Posterior cingulate gyrus (tissue), 11 donors: Measurements from ENCODE around the gene SS18L1.
"Not testable (repeated sequence)": the region's sequence is repeated elsewhere in the genome, so short reads cannot be mapped to it uniquely, and the experiment has no call there.

Source experiments
- DNase-seq, 10 donors: peaks; one replicate each; pipeline versions ENCODE4 v3.0.0 to v3.0.0-alpha.2; 2020 to 2021; ENCODE audit warnings: mixed read lengths in 3 of 10
- intact Hi-C: fragments of 100-400 bp; cut with DNase I; formaldehyde crosslinking; loops from one replicate; pipeline ENCODE4 v1.15.1; 2023

The SS18L1 gene

DNA sequence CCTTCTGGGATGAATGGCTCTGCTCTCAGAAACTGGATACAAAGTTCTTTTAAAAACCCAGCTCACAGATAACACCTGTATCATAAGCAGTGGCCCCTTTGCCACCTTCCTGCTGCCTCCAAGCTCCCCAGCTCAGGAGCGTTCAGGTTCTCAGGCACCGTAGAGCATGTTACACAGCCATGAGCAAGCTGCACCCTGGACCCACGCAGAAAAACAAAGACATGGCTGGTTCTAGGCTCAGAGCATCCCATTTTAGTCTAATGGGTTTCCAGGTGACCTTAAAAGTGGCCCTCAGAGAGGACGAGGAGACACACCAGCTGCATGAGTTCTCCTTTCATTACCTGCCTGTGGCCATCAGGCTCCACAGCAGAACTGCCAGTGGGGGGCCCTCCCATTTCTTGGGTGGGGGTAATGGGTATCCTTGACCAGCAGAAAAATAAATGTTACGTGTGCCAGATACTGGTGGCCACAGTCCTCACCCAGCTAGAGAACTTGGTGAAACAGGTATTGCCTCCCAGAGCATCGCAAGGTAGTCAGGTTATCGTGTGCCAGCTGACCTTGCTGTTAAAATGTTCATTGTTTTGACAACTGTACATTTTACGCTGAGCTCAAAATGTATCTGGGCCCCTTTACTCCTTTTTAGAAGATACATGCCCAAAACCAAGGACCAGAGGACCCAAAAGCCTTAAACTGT is 7.8 kb upstream of the SS18L1 start:
- no peak for DNase-seq
- intact Hi-C loops: no loop called here

DNA sequence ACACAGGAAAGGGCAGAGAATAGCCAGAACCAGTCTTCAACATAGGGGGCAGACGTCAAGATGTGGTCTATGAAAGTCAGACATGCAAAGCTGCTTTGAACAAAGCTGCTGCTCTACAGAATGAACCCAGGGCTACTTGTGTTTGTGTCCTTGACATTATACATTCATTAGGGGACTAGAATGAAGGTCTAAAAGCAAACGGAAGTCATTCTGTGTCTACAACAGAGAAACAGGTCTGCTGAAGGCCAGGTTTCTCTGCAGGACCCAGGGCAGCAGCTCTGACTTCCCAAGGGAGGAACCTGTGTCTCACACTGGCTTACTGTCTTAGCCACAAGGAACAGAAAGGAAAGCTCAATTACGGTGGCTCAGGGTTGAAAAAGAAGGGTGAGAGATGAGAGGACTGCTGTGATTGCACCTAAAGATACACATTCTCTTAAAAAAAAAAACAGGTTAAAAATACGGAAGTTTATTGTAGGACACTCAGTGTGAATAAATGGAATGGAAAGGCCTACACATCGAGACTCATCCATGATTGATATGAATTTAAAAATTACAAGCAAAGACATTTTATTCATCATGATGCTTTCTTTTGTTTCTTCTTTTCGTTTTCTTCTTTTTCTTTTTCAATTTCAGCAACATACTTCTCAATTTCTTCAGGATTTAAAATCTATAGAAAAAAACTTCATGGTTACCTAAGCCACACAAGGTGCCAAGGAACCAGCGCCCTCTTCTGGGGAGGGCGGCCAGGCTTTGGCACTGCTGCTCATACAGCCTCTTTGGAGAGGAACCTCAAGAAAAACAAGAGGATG is 7.1 kb upstream of the SS18L1 start:
- DNase-seq: peak in 9 of 10 donors; percentile 37 to 95 (median 68)
- intact Hi-C loops: loop anchor here (1.0 kb wide), 1 partner anchor 125 kb away; no protein-coding TSS in a partner anchor

DNA sequence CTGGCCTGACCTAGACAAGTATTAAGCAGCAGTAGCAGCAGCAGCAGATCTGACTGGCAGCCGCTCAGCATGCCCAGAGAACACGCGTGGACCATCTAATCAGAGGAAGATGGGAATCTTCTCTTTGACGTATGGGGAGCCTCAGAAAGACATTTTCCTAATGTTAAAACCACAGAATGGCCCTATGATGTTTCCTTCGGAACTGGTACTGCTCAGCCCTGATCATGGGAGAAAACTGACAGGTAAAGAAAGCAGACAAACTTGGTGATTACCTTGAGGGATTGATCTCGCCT is 6.5 kb upstream of the SS18L1 start:
- intact Hi-C loops: loop anchor here (1.0 kb wide), 1 partner anchor 126 kb away; no protein-coding TSS in a partner anchor
- DNase-seq: no peak

DNA sequence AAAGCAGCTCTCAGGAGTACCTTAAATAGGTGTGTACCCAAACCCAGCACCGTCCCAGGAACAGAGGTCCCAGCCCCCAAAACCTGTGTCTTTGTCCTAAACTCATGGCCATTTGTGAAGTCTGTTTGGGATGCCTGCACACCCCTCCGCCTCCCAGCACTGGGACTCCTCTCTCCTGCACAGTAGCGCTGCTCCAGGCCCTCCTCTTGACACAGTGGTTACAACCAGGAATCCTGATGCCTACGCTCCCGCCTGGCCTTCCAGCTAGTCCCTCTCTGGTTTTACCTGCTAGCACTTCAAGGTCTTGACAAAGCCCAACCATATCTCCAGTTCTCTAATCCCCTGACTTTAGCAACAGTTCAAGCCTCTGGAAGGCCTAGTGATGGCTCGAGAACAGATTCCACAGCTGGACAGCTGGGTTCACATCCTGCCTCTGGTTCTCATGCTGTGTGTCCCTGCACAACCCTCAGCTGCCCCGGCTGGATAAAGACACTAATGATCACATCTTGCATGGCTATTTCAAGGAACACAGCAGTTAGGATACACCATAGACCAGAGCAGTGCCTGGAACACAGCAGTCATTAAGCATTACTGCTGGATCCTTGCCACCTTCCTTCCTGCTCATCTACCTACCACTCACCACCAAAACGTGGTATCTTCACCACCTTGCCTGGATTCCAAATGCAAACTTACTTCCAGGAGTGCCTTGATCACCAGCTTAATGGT is 5.9 kb upstream of the SS18L1 start:
- DNase-seq: no peak
- intact Hi-C loops: loop anchor here (1.0 kb wide), 1 partner anchor 126 kb away; no protein-coding TSS in a partner anchor

DNA sequence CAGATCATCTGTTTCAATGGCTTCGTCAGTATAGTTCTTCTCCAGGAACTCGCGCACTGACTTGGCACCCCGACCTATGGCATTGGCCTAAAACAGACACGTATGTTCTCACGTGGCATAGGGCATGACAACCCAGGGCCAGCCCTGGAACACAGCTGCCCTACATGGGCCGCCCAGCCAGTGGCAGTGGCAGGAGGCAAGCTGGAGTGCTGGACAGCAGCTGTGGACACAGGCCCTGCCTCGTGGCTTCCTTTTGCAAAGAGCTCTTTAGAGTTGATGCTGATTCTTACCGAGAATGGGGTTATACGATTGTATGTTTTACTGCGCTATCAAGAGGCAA is 5.4 kb upstream of the SS18L1 start:
- intact Hi-C loops: no loop called here
- DNase-seq: no peak

DNA sequence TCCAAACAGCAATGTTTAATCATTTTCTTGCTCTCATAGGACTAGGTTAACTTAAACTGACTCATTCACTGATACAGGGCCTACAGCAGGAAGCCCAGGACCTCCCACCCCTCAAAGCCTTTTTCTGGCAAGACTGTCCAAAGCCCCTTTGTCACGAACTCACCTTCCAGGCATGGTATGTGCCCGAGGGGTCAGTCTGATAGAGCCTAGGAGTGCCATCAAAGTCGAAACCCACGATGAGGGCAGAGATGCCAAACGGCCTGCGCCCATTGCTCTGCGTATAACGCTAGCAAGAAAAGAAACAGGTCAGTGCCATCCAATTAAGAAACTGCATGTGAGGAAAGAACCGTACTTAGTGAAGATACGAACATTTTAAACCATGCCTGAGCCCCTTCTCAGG is 4.7 kb upstream of the SS18L1 start:
- intact Hi-C loops: no loop called here

DNA sequence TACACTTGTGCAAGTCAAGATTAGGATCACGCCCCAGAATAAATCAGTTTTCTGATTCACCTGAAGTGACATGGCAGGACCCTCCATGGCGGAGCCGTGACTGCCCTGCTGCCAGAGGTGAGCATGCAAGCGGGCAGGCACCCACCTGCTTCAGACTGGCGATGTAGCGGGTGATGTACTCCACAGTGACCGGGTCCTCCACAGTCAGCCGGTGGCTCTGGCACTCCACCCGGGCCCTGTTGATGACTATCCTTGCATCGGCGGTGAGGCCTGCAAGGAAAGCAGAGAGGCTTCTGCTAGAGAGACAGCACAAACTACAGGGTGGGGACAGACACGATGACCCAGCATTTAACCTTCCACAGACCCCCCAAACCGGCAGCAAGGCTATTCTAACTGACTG is 3.9 kb upstream of the SS18L1 start:
- intact Hi-C loops: loop anchor here (2.0 to 5.0 kb wide), 2 partner anchors 43 to 73 kb away; partner anchors contain the start of gene MTG2
- no peak for DNase-seq

More for the DNA sequence above, 4.7 kb upstream of the SS18L1 start:
- no peak for DNase-seq

DNA sequence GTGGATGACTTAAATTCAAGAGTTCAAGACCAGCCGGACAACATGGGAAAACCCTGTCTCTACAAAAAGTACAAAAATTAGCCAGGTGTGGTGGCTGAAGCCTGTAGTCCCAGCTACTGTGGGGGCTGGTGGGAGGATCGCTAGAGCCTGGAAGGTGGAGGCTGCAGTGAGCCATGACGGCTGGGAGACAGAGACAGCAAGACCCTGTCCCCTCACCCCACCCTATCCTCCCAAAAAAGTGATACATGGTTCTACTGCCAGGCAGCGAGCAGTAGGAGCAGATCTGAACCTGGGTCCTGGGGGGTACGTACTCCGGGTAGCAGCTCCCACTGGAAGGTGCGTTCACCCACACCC is 2.5 kb upstream of the SS18L1 start:
- intact Hi-C loops: loop anchor here (2.0 to 5.0 kb wide), 2 partner anchors 41 to 74 kb away; partner anchors contain the start of gene MTG2
- DNase-seq: no peak

DNA sequence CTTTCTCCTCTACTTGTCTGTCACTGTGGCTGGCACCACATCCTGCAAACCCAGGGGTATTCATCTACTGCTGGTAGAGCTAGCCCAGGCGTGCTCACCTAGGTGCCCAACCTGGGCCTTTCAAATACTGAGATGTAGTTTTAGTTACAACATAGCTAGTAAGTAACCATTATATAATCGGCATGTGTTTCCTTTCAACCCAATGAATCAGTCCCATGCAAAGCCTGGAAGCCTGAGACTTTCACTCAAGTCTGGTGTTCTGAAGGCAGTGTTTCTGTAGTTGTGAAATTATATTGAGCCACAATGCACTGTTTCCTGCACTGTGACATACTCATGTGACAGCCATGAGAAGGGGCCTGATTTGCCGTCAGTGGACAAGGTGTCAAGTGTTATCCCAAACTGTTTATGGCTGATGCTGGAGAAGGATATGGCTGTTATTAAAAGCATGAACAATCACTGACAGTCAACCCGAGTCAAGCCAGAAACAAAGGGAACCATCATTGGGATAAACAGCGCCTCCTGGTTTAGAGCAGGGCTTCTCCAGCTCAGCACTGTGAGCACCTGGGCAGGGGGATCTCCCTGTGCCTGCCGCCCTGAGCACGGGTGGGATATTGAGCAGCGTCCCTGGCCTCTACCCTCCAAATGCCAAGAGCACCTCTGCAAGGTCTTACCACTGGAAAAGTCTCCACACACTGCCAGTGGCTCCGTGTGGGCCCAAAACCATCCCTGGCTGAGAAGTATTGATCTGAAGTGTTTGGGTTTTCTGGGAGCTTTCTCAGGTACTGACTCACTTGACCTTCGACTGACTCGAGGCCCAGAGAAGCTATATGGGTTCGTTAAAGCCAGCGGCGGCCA is 1.9 kb upstream of the SS18L1 start:
- no peak for DNase-seq

DNA sequence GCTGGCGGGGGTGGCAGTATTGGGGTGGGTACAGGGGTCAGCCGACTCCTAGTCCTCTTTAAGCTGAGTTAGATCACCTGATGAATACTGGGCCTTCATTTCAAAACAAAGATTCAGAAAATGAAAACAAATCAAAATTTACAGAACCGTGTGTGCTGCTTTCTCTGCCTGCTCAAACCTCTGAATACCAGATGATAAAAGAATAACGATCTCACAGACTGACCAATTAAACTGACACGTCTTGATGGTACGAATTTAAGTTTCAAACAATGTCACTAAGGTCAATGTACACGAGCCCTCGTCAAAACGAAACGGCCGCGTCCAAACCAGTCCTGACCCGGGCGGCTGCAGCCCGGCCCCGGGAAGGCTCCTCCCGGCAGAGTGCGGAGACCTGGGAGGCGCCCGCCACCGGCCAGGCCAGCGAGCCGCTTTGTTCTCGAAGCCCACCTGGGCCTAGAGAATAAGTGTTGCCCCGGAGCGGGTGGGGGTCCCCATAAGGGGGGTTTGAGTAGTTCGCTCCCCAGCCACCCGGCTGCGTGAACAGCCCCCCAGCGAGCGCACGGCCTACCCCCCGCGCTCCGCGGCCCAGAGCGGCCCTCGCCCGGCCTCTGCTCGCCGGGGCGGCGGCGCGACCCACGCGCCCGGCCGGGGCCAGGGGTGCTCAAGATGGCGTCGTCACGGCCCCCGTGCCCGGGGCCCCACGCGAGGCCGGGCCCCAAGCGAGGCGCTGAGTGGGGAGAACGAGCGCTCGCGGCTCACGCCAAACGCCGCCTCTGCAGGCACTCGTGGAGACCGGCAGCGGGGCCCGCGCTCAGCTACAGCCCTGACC is 1.1 kb upstream of the SS18L1 start:
- DNase-seq: peak in 1 of 10 donors; percentile 15
- intact Hi-C loops: loop anchor here (1.0 to 5.0 kb wide), 2 partner anchors 20 to 40 kb away; partner anchors contain the start of genes LSM14B and MTG2

More for the DNA sequence above, 1.9 kb upstream of the SS18L1 start:
- intact Hi-C loops: loop anchor here (2.0 to 5.0 kb wide), 2 partner anchors 41 to 75 kb away; partner anchors contain the start of gene MTG2

DNA sequence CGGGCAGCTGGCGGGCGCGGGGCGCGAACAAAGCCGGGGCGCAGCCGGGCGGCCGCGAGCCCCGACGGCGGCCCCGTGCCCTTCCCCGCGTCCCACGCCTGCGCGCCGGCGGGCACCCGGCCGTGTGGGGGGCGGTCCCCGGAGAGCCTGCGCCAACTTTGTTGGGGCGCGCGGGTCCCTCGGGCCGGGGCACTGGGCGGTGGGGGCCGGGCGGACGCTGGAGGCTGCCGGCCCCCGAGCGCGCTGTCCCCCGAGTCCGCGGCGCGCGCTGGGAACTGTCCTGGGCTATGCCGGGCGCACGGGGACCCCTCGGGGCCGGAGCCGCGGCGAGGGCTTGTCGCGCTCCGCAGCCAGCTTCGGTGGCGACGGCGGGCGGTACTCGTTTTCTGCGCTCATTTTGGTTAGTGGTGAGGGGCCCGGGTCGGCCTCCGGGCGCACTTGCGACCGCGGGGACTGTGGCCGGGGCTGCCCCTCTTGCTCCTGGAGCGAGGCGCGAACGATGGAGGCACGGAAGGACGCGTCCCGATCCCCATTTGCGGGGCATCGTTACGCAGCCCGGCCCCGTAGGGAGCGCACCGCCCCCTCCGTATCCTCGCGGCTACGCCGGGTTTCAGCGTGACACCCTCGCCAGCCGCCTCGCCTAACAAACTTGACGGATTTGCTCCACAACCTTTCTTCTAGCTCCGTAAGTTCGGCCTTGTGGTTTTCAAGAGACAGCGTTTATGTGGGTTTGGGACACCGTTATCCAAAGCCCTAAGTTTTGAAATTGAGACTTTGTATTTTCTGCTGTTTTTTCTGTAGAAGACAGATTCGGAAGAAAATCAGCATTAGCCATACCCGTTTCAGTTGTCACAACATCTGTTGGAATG is 622 bp downstream of the SS18L1 start:
- peak; percentile 32 to 95 (median 62) for DNase-seq
- intact Hi-C loops: loop anchor here (1.0 to 5.0 kb wide), 2 partner anchors 22 to 38 kb away; partner anchors contain the start of genes LSM14B and MTG2

DNA sequence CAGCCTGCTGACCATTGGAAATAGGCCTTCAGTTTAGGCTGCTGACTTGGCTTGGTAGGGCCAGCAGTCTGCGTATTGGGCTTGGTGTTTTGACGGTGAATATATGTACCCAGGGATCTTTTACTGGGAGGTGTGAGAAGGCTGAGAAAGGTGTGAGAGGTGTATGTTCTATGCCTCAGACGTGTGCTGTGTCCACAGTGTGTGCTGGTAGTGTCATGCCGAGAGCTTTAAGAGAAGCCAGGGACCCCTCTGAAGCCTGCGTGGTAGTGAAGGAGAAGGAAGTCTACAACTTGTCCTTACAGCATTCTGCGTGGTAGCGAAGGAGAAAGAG is 2.1 kb downstream of the SS18L1 start:
- intact Hi-C loops: no loop called here
- DNase-seq: no peak

DNA sequence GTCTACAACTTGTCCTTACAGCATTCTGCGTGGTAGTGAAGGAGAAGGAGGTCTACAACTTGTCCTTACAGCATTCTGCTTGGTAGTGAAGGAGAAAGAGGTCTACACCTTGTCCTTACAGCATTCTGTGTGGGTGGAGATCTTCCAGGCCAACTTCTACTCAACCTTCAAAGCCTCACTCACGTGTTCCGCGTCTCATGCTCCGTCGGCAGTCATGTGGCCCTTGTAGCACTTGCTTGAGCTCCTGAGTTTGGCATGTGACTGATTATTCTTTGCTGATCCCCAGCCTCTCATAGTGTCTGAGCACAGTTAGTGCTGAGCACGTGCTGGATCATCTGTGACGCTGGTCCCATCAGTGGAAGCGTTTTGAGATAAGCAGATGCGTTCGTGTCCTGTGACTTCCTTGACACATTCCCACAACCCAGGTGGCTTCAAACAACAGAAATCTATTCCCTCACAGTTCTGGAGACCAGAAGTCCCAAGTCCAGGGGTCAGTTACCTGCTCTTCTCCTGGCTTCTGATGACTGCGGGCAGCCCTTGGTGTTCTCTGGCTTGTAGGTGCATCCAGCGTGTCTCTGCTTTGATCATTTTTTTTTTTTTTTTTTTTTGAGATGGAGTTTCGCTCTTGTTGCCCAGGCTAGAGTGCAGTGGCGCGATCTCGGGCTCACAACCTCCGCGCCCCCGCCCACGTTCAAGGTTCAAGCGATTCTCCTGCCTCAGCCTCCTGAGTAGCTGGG is 2.6 kb downstream of the SS18L1 start:
- intact Hi-C loops: no loop called here
- no peak for DNase-seq

DNA sequence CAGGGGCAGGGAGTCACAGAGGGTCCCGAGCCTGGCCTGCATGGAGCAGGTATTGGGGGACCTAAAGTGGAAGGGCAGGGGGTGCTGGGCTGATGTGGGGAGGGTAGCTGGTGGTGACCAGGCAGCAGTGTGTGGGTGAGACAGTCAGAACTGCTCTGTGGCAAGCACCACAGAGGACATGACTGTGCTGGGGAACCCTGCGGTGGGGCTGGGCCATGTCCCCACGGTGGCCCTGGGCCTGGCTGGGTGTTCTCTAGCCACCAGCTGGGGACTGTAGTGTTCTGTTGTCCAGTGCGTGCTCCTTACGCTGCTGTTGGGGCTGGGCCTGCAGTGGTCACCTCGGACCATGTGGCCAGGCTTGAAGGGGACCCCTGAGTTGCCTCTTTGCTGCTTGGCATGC is 3.6 kb downstream of the SS18L1 start:
- no peak for DNase-seq
- intact Hi-C loops: no loop called here

DNA sequence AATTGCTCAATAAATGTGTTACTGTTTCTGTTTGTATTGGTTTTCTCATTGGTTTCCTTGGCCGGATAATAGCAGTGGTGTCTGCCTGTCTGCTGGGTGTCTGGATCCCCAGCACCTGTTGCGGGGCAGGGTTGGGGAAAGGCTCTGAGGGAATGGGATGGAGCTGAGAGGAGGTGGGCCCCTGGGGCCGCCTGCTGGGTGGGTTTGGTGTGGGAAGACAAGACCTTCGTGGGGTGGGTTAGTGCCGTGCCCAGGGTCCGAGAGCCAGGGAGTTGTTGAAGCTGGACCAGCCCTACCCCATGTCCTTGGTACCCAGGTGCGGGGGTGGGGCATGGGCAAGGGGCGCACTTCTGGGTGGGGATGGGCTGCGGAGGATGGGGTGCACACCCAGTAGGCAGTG is 4.0 kb downstream of the SS18L1 start:
- DNase-seq: no peak
- intact Hi-C loops: no loop called here

DNA sequence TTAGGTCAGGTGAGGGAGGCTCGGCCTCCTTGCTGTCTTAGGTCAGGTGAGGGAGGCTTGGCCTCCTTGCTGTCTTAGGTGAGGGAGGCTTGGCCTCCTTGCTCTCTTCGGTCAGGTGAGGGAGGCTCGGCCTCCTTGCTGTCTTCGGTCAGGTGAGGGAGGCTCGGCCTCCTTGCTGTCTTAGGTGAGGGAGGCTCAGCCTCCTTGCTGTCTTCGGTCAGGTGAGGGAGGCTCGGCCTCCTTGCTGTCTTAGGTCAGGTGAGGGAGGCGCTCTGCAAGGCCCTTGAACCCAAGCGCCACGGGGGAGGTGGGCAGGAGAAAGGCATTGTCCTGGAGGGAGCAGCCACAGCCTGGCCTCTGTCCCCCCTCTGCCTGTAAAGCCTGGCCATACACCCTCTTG is 4.8 kb downstream of the SS18L1 start:
- intact Hi-C loops: not testable (repeated sequence)

DNA sequence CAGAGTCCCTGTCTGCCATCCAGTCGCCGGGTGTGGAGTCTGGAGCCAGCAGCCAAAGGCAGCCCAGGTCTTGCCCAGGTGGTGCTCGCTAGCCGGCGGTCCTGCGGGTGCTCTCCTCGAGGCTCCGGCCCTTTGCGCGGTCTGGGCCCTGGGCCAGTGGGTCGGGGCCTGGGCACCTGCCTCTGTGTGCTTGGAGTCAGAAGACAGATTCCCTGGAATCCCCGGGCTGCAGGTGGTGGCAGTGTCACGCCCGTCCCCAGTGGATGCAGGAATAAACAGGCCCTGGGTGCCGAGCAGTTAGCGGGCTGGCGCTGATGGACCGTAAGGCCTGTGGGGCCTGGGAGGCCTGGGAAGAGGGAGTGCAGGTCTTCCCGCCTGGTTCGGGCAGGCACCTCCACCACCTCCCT is 5.3 kb downstream of the SS18L1 start:
- DNase-seq: peak in 1 of 10 donors; percentile 85
- intact Hi-C loops: no loop called here

More for the DNA sequence above, 4.8 kb downstream of the SS18L1 start:
- not testable (repeated sequence) for DNase-seq
